Neural cell (in vitro differentiated cells): ENCODE measurements around the gene TRPC4AP. TPM values are rescaled to one million over a fixed set of nuclear protein-coding genes. Genes with fewer than 3 reads are reported as not detected.

Experiments used
- H2AFZ ChIP-seq: fragments of 200-600, 300-800 bp; sonication (generic), shearing (Covaris generic); 2 replicates; pipeline ENCODE4 v1.6.0; 2014; ENCODE audit warnings: low read depth, mild to moderate bottlenecking, antibody characterized with exemption, low read length, moderate library complexity
- H3F3A ChIP-seq: fragments of 200-600 bp; shearing (Covaris generic); 2 replicates; pipeline ENCODE4 v1.6.1; 2016; ENCODE audit warnings: mild to moderate bottlenecking, moderate library complexity, mixed read lengths, antibody characterized with exemption, low read length; ENCODE audit not compliant: insufficient read depth, poor library complexity, severe bottlenecking
- H3K27ac ChIP-seq: fragments of 200-600, 300-800 bp; sonication (generic), shearing (Covaris generic); 2 replicates; pipeline ENCODE4 v1.5.1; 2014; ENCODE audit warnings: mild to moderate bottlenecking, low read length, moderate library complexity
- H3K27me3 ChIP-seq: fragments of 300-800, 200-600 bp; sonication (generic), shearing (Covaris generic); 2 replicates; pipeline ENCODE4 v1.6.0; 2014; ENCODE audit warnings: mild to moderate bottlenecking, low read depth, low read length, moderate library complexity; ENCODE audit not compliant: insufficient read depth
- H3K36me3 ChIP-seq: fragments of 300-800, 200-600 bp; sonication (generic), shearing (Covaris generic); 2 replicates; pipeline ENCODE4 v1.5.1; 2014; ENCODE audit warnings: mild to moderate bottlenecking, antibody characterized with exemption, low read length, moderate library complexity; ENCODE audit not compliant: insufficient read depth
- H3K4me2 ChIP-seq: fragments of 300-800, 200-600 bp; sonication (generic), shearing (Covaris generic); 2 replicates; pipeline ENCODE4 v1.6.0; 2014; ENCODE audit warnings: mild to moderate bottlenecking, low read length
- H3K4me3 ChIP-seq: fragments of 300-800, 200-600 bp; sonication (generic), shearing (Covaris generic); 2 replicates; pipeline ENCODE4 v1.5.1; 2014; ENCODE audit warnings: mild to moderate bottlenecking, low read length, moderate library complexity
- H3K79me2 ChIP-seq: fragments of 200-600 bp; shearing (Covaris generic); replicated peaks from 2 replicates; pipeline ENCODE4 v1.6.0; 2014; ENCODE audit warnings: mild to moderate bottlenecking, low read length, moderate library complexity; ENCODE audit not compliant: insufficient read depth
- H3K9ac ChIP-seq: fragments of 300-800, 200-600 bp; sonication (generic), shearing (Covaris generic); 2 replicates; pipeline ENCODE4 v1.6.1; 2016; ENCODE audit warnings: mild to moderate bottlenecking, low read length, mixed read lengths
- H3K9me2 ChIP-seq: fragments of 200-600 bp; shearing (Covaris generic); 2 replicates; pipeline ENCODE4 v1.6.1; 2016; ENCODE audit warnings: mild to moderate bottlenecking, low read length, mixed read lengths; ENCODE audit not compliant: insufficient read depth
- H3K9me3 ChIP-seq: fragments of 200-600, 300-800 bp; sonication (generic), shearing (Covaris generic); 2 replicates; pipeline ENCODE4 v1.6.1; 2016; ENCODE audit warnings: mild to moderate bottlenecking, mixed run types, low read length, moderate library complexity, mixed read lengths
- H4K20me1 ChIP-seq: fragments of 200-600 bp; shearing (Covaris generic); 2 replicates; pipeline ENCODE4 v1.6.1; 2016; ENCODE audit warnings: mild to moderate bottlenecking, mixed run types; ENCODE audit not compliant: insufficient read depth
- CTCF ChIP-seq: fragments of 450-650 bp; IDR thresholded peaks from 2 replicates; pipeline ENCODE4 v1.5.1; 2014; ENCODE audit warnings: antibody characterized with exemption, mild to moderate bottlenecking, moderate library complexity; ENCODE audit not compliant: poor library complexity, severe bottlenecking
- EP300 ChIP-seq: fragments of 450-650 bp; conservative IDR thresholded peaks from 2 replicates; pipeline ENCODE4 v1.6.1; 2014; ENCODE audit warnings: antibody characterized with exemption, mild to moderate bottlenecking, moderate library complexity; ENCODE audit not compliant: poor library complexity, severe bottlenecking
- EZH2 ChIP-seq: fragments of 200-600, 300-800 bp; shearing (Covaris generic), sonication (generic); IDR thresholded peaks from 2 replicates; pipeline ENCODE4 v1.6.1; 2014; ENCODE audit warnings: antibody characterized with exemption, low read length, borderline replicate concordance, mild to moderate bottlenecking; ENCODE audit not compliant: insufficient read depth, poor library complexity, severe bottlenecking
- MXI1 ChIP-seq: fragments of 450-650 bp; conservative IDR thresholded peaks from 2 replicates; pipeline ENCODE4 v1.6.1; 2014; ENCODE audit warnings: antibody characterized with exemption, mild to moderate bottlenecking; ENCODE audit not compliant: poor library complexity, severe bottlenecking
- POLR2AphosphoS5 ChIP-seq: IDR thresholded peaks from 2 replicates; pipeline ENCODE4 v1.6.1; 2012
- RAD21 ChIP-seq: fragments of 450-650 bp; conservative IDR thresholded peaks from 2 replicates; pipeline ENCODE4 v1.6.1; 2014; ENCODE audit warnings: antibody characterized with exemption, mild to moderate bottlenecking, moderate library complexity
- REST ChIP-seq: IDR thresholded peaks from 2 replicates; pipeline ENCODE4 v1.6.1; 2012; ENCODE audit warnings: borderline replicate concordance
- SMC3 ChIP-seq: fragments of 450-650 bp; conservative IDR thresholded peaks from 2 replicates; pipeline ENCODE4 v1.6.1; 2014; ENCODE audit warnings: antibody characterized with exemption, mild to moderate bottlenecking, moderate library complexity; ENCODE audit not compliant: poor library complexity
- TAF1 ChIP-seq: IDR thresholded peaks from 2 replicates; pipeline ENCODE4 v1.6.1; 2012; ENCODE audit warnings: low read depth
- polyA plus RNA-seq: library from polyadenylated mRNA; depleted of rRNA; stranded (reverse); fragments of >200 nt; gene quantifications from 2 replicates; pipeline ENCODE4 v1.2.3, GENCODE V29; 2014

Gene TRPC4AP
- polyA plus RNA-seq, 1 donor from 2014 or later, result 85.9 TPM

GRCh38 chr20:35021063-35021462, 71.5 kb downstream of the TRPC4AP start:
- no peaks in the 10 kb centered on the region for H3K9me3 ChIP-seq
- no peak overlapping the region for H3K4me2 ChIP-seq
- H3K27ac ChIP-seq, result no peak overlapping the region
- TF ChIP-seq MXI1, result no peak
- TF ChIP-seq CTCF, result no peak
- TF ChIP-seq TAF1, result no peak
- no peak for TF ChIP-seq SMC3
- H4K20me1 ChIP-seq, result no peaks in the 10 kb centered on the region
- peaks cover 3% of the 10 kb centered on the region for H3K36me3 ChIP-seq
- H3K27me3 ChIP-seq, result no peaks in the 10 kb centered on the region
- no peaks in the 10 kb centered on the region for H3K9me2 ChIP-seq
- no peak overlapping the region for H3K4me3 ChIP-seq
- no peaks in the 10 kb centered on the region for H3K79me2 ChIP-seq
- H3K9ac ChIP-seq, result no peak overlapping the region
- no peak overlapping the region for H2AFZ ChIP-seq
- no peaks in the 10 kb centered on the region for H3F3A ChIP-seq

GRCh38 chr20:35020108-35020928, 72.3 kb downstream of the TRPC4AP start:
- Histone ChIP-seq H3K27ac (no peak overlapping the region), H2AFZ (no peak overlapping the region), H3K4me2 (no peak overlapping the region), H3K9me3 (no peaks in the 10 kb centered on the region), H3K4me3 (no peak overlapping the region), H3K9ac (no peak overlapping the region), H4K20me1 (no peaks in the 10 kb centered on the region), H3K27me3 (no peaks in the 10 kb centered on the region), H3K36me3 (peaks cover 3% of the 10 kb centered on the region), H3K9me2 (no peaks in the 10 kb centered on the region), H3K79me2 (no peaks in the 10 kb centered on the region), H3F3A (no peaks in the 10 kb centered on the region)
- TF ChIP-seq SMC3 (no peak), POLR2AphosphoS5 (no peak), TAF1 (no peak), REST (no peak), EZH2 (no peak), CTCF (no peak), MXI1 (no peak), RAD21 (no peak), EP300 (no peak)
